RWPE2 (cell line): ENCODE measurements around the gene SOX18.
"Not testable (repeated sequence)": the region's sequence is repeated elsewhere in the genome, so short reads cannot be mapped to it uniquely, and the experiment has no call there.

Experiments
- ATAC-seq: fragments of 200-7000 bp; cut with Tn5 transposase; 3 replicates; pipeline ENCODE4 v1.9.1; 2021; ENCODE audit warnings: low read depth
- DNase-seq: peaks from one replicate; pipeline ENCODE4 v3.0.0-alpha.2; 2020; ENCODE audit warnings: low spot score
- H3K27ac ChIP-seq: fragments of 450-650 bp; 2 replicates; pipeline ENCODE4 v1.5.1; 2017; ENCODE audit warnings: mild to moderate bottlenecking; ENCODE audit not compliant: poor library complexity, severe bottlenecking
- H3K27me3 ChIP-seq: fragments of 250-450 bp; sonication (Bioruptor Pico); 2 replicates; pipeline ENCODE4 v1.5.1; 2021; ENCODE audit warnings: mild to moderate bottlenecking, moderate library complexity; ENCODE audit not compliant: insufficient read depth, poor library complexity, severe bottlenecking
- H3K36me3 ChIP-seq: fragments of 250-450 bp; sonication (Bioruptor Pico); 2 replicates; pipeline ENCODE4 v1.5.1; 2020; ENCODE audit warnings: low read depth, mild to moderate bottlenecking, moderate library complexity
- H3K4me1 ChIP-seq: fragments of 250-450 bp; sonication (Bioruptor Pico); 2 replicates; pipeline ENCODE4 v1.5.1; 2021; ENCODE audit warnings: mild to moderate bottlenecking, moderate library complexity; ENCODE audit not compliant: insufficient read depth, poor library complexity, severe bottlenecking
- H3K4me3 ChIP-seq: fragments of 250-450 bp; sonication (Bioruptor Pico); 2 replicates; pipeline ENCODE4 v1.5.1; 2021; ENCODE audit warnings: mild to moderate bottlenecking, moderate library complexity; ENCODE audit not compliant: severe bottlenecking
- H3K9me3 ChIP-seq: fragments of 250-450 bp; sonication (Bioruptor Pico); 2 replicates; pipeline ENCODE4 v1.5.1; 2021; ENCODE audit warnings: mild to moderate bottlenecking, moderate library complexity; ENCODE audit not compliant: severe bottlenecking
- CTCF ChIP-seq: fragments of 450-650 bp; IDR thresholded peaks from one replicate; pipeline ENCODE4 v1.5.1; 2017; ENCODE audit warnings: mild to moderate bottlenecking, moderate library complexity; ENCODE audit not compliant: poor library complexity, severe bottlenecking

Gene SOX18

GRCh38 chr20:64022671-64023360 lies 26.6 kb downstream of the SOX18 start:
- no peak overlapping the region for H3K27ac ChIP-seq
- H3K4me1 ChIP-seq, result no peaks in the 10 kb centered on the region
- H3K27me3 ChIP-seq, result no peaks in the 10 kb centered on the region
- no peaks in the 10 kb centered on the region for H3K9me3 ChIP-seq
- DNase-seq (peak; percentile 76), ATAC-seq (no peak)
- peaks cover 95% of the 10 kb centered on the region for H3K36me3 ChIP-seq
- TF ChIP-seq CTCF, result no peak
- H3K4me3 ChIP-seq, result no peak overlapping the region

DNA sequence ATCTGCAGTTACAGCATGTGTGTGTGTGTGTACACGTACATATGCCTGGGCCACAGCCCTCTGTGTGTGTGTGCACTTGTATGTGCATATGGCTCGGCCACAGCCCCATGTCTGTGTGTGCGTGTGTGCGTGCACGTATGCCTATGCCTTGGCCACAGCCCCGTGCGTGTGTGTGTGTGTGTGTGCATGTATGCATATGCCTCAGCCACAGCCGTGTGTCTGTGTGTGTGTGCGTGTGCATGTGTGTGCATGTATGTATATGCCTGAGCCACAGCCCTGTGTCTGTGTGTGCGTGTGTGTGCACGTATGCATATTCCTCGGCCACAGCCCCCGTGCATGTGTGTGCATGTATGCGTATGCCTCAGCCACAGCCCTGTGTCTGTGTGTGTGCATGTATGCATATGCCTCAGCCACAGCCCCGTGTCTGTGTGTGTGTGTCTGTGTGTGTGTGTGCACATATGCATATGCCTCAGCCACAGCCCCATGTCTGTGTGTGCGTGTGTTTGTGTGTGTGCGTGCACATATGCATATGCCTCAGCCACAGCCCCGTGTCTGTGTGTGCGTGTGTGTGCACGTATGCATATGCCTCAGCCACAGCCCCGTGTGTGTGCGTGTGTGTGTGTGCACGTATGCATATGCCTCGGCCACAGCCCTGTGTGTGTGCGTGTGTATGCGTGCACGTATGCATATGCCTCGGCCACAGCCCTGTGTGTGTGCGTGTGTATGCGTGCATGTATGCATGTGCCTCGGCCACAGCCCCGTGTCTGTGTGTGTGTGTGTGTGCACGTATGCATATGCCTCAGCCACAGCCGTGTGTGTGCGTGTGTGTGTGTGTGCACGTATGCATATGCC lies 28.1 kb downstream of the SOX18 start:
- TF ChIP-seq CTCF, result no peak
- H3K9me3 ChIP-seq, result no peaks in the 10 kb centered on the region
- H3K27me3 ChIP-seq, result no peaks in the 10 kb centered on the region
- H3K36me3 ChIP-seq, result peaks cover 91% of the 10 kb centered on the region
- H3K27ac ChIP-seq, result no peak overlapping the region
- DNase-seq (no peak), ATAC-seq (no peak)
- H3K4me3 ChIP-seq, result no peak overlapping the region
- H3K4me1 ChIP-seq, result no peaks in the 10 kb centered on the region

GRCh38 chr20:64015635-64016034 lies 33.8 kb downstream of the SOX18 start:
- peaks cover 83% of the 10 kb centered on the region for H3K36me3 ChIP-seq
- H3K4me3 ChIP-seq, result no peak overlapping the region
- no peak for ATAC-seq

GRCh38 chr20:64012385-64013154 lies 36.9 kb downstream of the SOX18 start:
- H3K9me3 ChIP-seq, ATAC-seq, H3K27ac ChIP-seq, H3K4me3 ChIP-seq, DNase-seq, H3K27me3 ChIP-seq, H3K4me1 ChIP-seq: not testable (repeated sequence)
- H3K36me3 ChIP-seq, result peaks cover 83% of the 10 kb centered on the region

More at GRCh38 chr20:64015635-64016034, 33.8 kb downstream of the SOX18 start:
- no peaks in the 10 kb centered on the region for H3K9me3 ChIP-seq
- no peak for TF ChIP-seq CTCF
- H3K27me3 ChIP-seq, result no peaks in the 10 kb centered on the region
- H3K27ac ChIP-seq, result no peak overlapping the region
- no peak for DNase-seq
- no peaks in the 10 kb centered on the region for H3K4me1 ChIP-seq

DNA sequence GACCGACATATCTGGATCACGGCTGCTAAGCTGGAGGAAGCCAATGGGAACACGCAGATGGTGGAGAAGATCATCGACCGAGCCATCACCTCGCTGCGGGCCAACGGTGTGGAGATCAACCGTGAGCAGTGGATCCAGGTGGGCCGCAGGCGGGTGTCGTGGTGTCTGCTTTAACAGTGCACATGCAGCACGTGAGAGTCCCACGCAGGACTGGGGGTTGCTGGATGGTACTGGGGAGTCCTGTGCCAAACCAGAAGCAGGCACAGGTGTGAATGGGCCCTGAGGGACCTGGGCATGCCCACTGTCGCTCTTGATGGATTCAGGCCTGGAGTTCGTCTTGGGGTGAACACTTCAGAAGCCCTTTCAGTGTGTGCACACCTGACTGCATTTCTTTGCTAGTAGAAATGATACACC lies 38.1 kb downstream of the SOX18 start:
- Histone ChIP-seq H3K27ac (no peak overlapping the region), H3K4me3 (no peak overlapping the region), H3K36me3 (peaks cover 82% of the 10 kb centered on the region), H3K27me3 (no peaks in the 10 kb centered on the region), H3K9me3 (peaks cover 4% of the 10 kb centered on the region), H3K4me1 (no peaks in the 10 kb centered on the region)
- DNase-seq (no peak), ATAC-seq (no peak)
- no peak for TF ChIP-seq CTCF
